K562 (cell line): Measurements from ENCODE around the gene LRRC37A3. TPM values are rescaled to one million over a fixed set of nuclear protein-coding genes. Genes with fewer than 3 reads are reported as not detected.
A peak's percentile ranks its signal among the peaks of the same experiment; 100 is the strongest.

ENCODE experiments used
- ATAC-seq: fragments of 200-7000 bp; cut with Tn5 transposase; 3 replicates; pipeline ENCODE4 v1.9.1; 2020; ENCODE audit warnings: moderate library complexity
- BruUV-seq: library from RNA; stranded (reverse); fragments of 400-500 nt; replicated peaks from 2 replicates; lab custom pipeline; 2021; lab: Mats Ljungman, UMichigan
- CTCF ChIA-PET: fragments of 300-600 bp; formaldehyde crosslinking; extraction: SDS; loops from one replicate; lab custom pipeline; 2021; ENCODE audit warnings: low intra/inter-chr PET ratio; lab: Yijun Ruan, JAX
- POLR2A ChIA-PET: fragments of 300-600, 350-650 bp; sonication (Branson Sonifier 250); formaldehyde crosslinking; extraction: SDS; loops from one replicate; lab custom pipeline; 2021; ENCODE audit warnings: antibody characterized with exemption, inconsistent platforms; lab: Yijun Ruan, JAX
- DNase-seq, 4 experiments: peaks; one replicate each; pipeline versions ENCODE4 v3.0.0 to v3.0.0-alpha.2; 2011 to 2018; ENCODE audit warnings: low spot score in 3 of 4, mixed read lengths in 3 of 4; ENCODE audit errors: extremely low read depth in 1 of 4
- FAIRE-seq: peaks from 2 replicates; lab custom pipeline; 2011; peaks lifted over from hg19 to GRCh38; lab: Jason Lieb, UNC
- H2AFZ ChIP-seq: 2 replicates; pipeline ENCODE4 v1.6.0; 2011; ENCODE audit warnings: low read depth, low read length, control low read depth, inconsistent platforms
- H3K27ac ChIP-seq: fragments of 200-600 bp; 3 replicates; pipeline ENCODE4 v1.8.0; 2011; ENCODE audit warnings: low read depth, mild to moderate bottlenecking, control low read depth, inconsistent platforms, low read length, moderate library complexity, mixed read lengths; ENCODE audit errors: extremely low read depth
- H3K27me3 ChIP-seq, 2 experiments: fragments of 300-600 bp in 1 of 2; 2 replicates in 1 of 2; 3 replicates in 1 of 2; pipeline versions ENCODE4 v1.6.0 to v1.8.0; 2011; ENCODE audit warnings: inconsistent platforms in 2 of 2, low read length in 2 of 2, mild to moderate bottlenecking in 1 of 2, mixed read lengths in 1 of 2, moderate library complexity in 1 of 2; ENCODE audit not compliant: control insufficient read depth in 2 of 2, insufficient read depth in 2 of 2
- H3K36me3 ChIP-seq: fragments of 300-600 bp; 3 replicates; pipeline ENCODE4 v1.8.0; 2011; ENCODE audit warnings: mild to moderate bottlenecking, low read length, inconsistent platforms; ENCODE audit not compliant: control insufficient read depth, insufficient read depth
- H3K4me1 ChIP-seq, 2 experiments: fragments of 200-600 bp in 1 of 2; replicated peaks in 1 of 2; 2 replicates in 1 of 2; 3 replicates in 1 of 2; pipeline versions ENCODE4 v1.5.1 to v1.8.0; 2011; ENCODE audit warnings: inconsistent platforms in 2 of 2, low read length in 2 of 2, mild to moderate bottlenecking in 1 of 2, mixed read lengths in 1 of 2, moderate library complexity in 1 of 2; ENCODE audit not compliant: control insufficient read depth in 2 of 2, insufficient read depth in 2 of 2
- H3K4me2 ChIP-seq: 2 replicates; pipeline ENCODE4 v1.6.1; 2011; ENCODE audit warnings: low read length, control low read depth, inconsistent platforms, mixed read lengths; ENCODE audit not compliant: insufficient read depth
- H3K4me3 ChIP-seq: fragments of 200-600 bp; sonication (generic), shearing (Covaris generic); 2 replicates; pipeline ENCODE4 v1.5.1; 2016; ENCODE audit warnings: control low read depth, inconsistent platforms
- H3K79me2 ChIP-seq: fragments of 200-600 bp; 3 replicates; pipeline ENCODE4 v1.8.0; 2011; ENCODE audit warnings: low read length, inconsistent platforms; ENCODE audit not compliant: control insufficient read depth, insufficient read depth
- H3K9ac ChIP-seq, 2 experiments: 2 replicates each; pipeline versions ENCODE4 v1.6.0 to v1.6.1; 2011; ENCODE audit warnings: low read depth in 2 of 2, low read length in 2 of 2, control low read depth in 1 of 2, inconsistent platforms in 1 of 2, mild to moderate bottlenecking in 1 of 2, mixed read lengths in 1 of 2; ENCODE audit not compliant: insufficient read depth in 1 of 2
- H3K9me1 ChIP-seq: one replicate; pipeline ENCODE4 v1.6.0; 2011; ENCODE audit warnings: inconsistent platforms, mild to moderate bottlenecking, low read length, moderate library complexity; ENCODE audit not compliant: control insufficient read depth, insufficient read depth
- H3K9me3 ChIP-seq: replicated peaks from 2 replicates; pipeline ENCODE4 v1.5.1; 2011; ENCODE audit warnings: low read depth, low read length, inconsistent platforms; ENCODE audit not compliant: control insufficient read depth, insufficient read depth
- H4K20me1 ChIP-seq: replicated peaks from 2 replicates; pipeline ENCODE4 v1.6.1; 2011; ENCODE audit warnings: low read length, inconsistent platforms, mixed read lengths; ENCODE audit not compliant: control insufficient read depth, insufficient read depth
- ARHGAP35 ChIP-seq: fragments of 450-650 bp; IDR thresholded peaks from 2 replicates; pipeline ENCODE4 v1.6.1; 2018; ENCODE audit not compliant: partially characterized antibody
- BRD9 ChIP-seq: fragments of 450-650 bp; IDR thresholded peaks from 2 replicates; pipeline ENCODE4 v1.6.1; 2018; ENCODE audit warnings: low read depth; ENCODE audit not compliant: partially characterized antibody
- GABPB2 ChIP-seq: fragments of 250-450 bp; sonication (Bioruptor Pico); conservative IDR thresholded peaks from 2 replicates; pipeline ENCODE4 v1.5.1; 2021; ENCODE audit warnings: mild to moderate bottlenecking
- KDM5B ChIP-seq: fragments of 200-600 bp; sonication (generic); IDR thresholded peaks from 2 replicates; pipeline ENCODE4 v1.6.1; 2012; ENCODE audit warnings: low read depth, mild to moderate bottlenecking, moderate library complexity, low read length, control low read depth, inconsistent platforms; ENCODE audit not compliant: insufficient replicate concordance
- KLF1 ChIP-seq: fragments of 450-650 bp; IDR thresholded peaks from 2 replicates; pipeline ENCODE4 v1.6.1; 2016; ENCODE audit warnings: missing genetic modification characterization, missing compliant biosample characterization
- KLF10 ChIP-seq: fragments of 250-450 bp; sonication (Bioruptor Pico); IDR thresholded peaks from 2 replicates; pipeline ENCODE4 v1.6.1; 2021; ENCODE audit warnings: matching md5 sums
- NR1H2 ChIP-seq: sonication (generic); formaldehyde crosslinking; IDR thresholded peaks from 2 replicates; pipeline ENCODE4 v1.4.0; 2020; ENCODE audit warnings: mild to moderate bottlenecking, missing genetic modification reagents
- PCBP2 ChIP-seq: fragments of 200-400 bp; formaldehyde crosslinking; IDR thresholded peaks from 2 replicates; pipeline ENCODE4 v1.6.1; 2018; ENCODE audit warnings: low read length, low read depth, mild to moderate bottlenecking, moderate library complexity; ENCODE audit not compliant: poor library complexity, severe bottlenecking
- POLR2B ChIP-seq: fragments of 450-650 bp; IDR thresholded peaks from 2 replicates; pipeline ENCODE4 v1.6.1; 2018; ENCODE audit warnings: low read depth; ENCODE audit not compliant: partially characterized antibody
- PRMT5 ChIP-seq: sonication (generic); formaldehyde crosslinking; IDR thresholded peaks from 2 replicates; pipeline ENCODE4 v1.5.0; 2020; ENCODE audit warnings: missing genetic modification reagents
- RB1 ChIP-seq: fragments of 450-650 bp; IDR thresholded peaks from 2 replicates; pipeline ENCODE4 v1.6.1; 2017; ENCODE audit warnings: low read depth, mild to moderate bottlenecking
- SETDB1 ChIP-seq: IDR thresholded peaks from one replicate; pipeline ENCODE4 v1.6.1; 2012; ENCODE audit warnings: low read length, control low read depth, inconsistent platforms
- SMAD3 ChIP-seq: fragments of 450-650 bp; formaldehyde crosslinking; conservative IDR thresholded peaks from 2 replicates; pipeline ENCODE4 v1.4.0; 2020; ENCODE audit warnings: mild to moderate bottlenecking
- THRB ChIP-seq: fragments of 450-650 bp; formaldehyde crosslinking; conservative IDR thresholded peaks from 2 replicates; pipeline ENCODE4 v1.4.0; 2022; ENCODE audit warnings: mild to moderate bottlenecking, missing genetic modification characterization
- TRIM28 ChIP-seq: fragments of 450-650 bp; IDR thresholded peaks from 2 replicates; pipeline ENCODE4 v1.6.1; 2017
- ZFX ChIP-seq: sonication (generic); formaldehyde crosslinking; IDR thresholded peaks from 2 replicates; pipeline ENCODE4 v1.8.0; 2022; ENCODE audit warnings: mild to moderate bottlenecking, missing genetic modification reagents, moderate library complexity
- ZNF124 ChIP-seq: sonication (generic); formaldehyde crosslinking; IDR thresholded peaks from 2 replicates; pipeline ENCODE4 v1.8.1; 2022; ENCODE audit warnings: missing genetic modification reagents
- ZNF408 ChIP-seq: fragments of 250-450 bp; sonication (Bioruptor Pico); IDR thresholded peaks from 2 replicates; pipeline ENCODE4 v1.4.0; 2020; ENCODE audit warnings: low read depth, mild to moderate bottlenecking, moderate library complexity
- ZNF707 ChIP-seq: fragments of 250-450 bp; sonication (Bioruptor Pico); conservative IDR thresholded peaks from 2 replicates; pipeline ENCODE4 v1.8.0; 2022; ENCODE audit warnings: inconsistent platforms, mild to moderate bottlenecking, moderate library complexity
- WGBS: fragments of 100-300 bp; shearing (Covaris generic); methylation state at CpG from one replicate; pipeline ENCODE4 v1.1.6; 2016; ENCODE audit warnings: low coverage, mixed read lengths; ENCODE audit not compliant: insufficient coverage; ENCODE audit errors: missing lambda C conversion rate; 5-methylcytosine and 5-hydroxymethylcytosine counted together
- in situ Hi-C: fragments of 300-500 bp; cut with MboI; formaldehyde crosslinking; loops from 4 replicates; pipeline ENCODE4 v1.15.0; 2018; ENCODE audit warnings: inconsistent platforms, mixed read lengths
- intact Hi-C: fragments of 100-400 bp; cut with micrococcal nuclease; formaldehyde crosslinking; loops from 2 replicates; pipeline ENCODE4 v1.14.2; 2022
- polyA plus RNA-seq, 8 experiments: library from polyadenylated mRNA; depleted of rRNA in 4 of 8; stranded (reverse) in 5 of 8; unstranded in 3 of 8; fragments of >200 nt; fragmentation: Nextera tagmentation in 2 of 8; fragmentation: Illumina TruSeq in 1 of 8; extraction: Ambion mirVana in 2 of 8; extraction: Trizol in 1 of 8; gene quantifications; 2 replicates each; pipeline versions ENCODE4 v1.2.1 to v1.2.3, GENCODE V29; 2011 to 2014; ENCODE audit warnings: inconsistent platforms in 1 of 8, missing spikeins in 1 of 8
- total RNA-seq, 7 experiments: library from RNA; depleted of rRNA in 6 of 7; stranded (reverse); fragments of >200 nt in 6 of 7; fragmentation: Illumina TruSeq in 2 of 7; extraction: Trizol in 2 of 7; gene quantifications; 2 replicates each; pipeline versions ENCODE4 v1.2.1 to v1.2.3, GENCODE V29; 2011 to 2021; ENCODE audit warnings: low replicate concordance in 1 of 7
- TF ChIP-seq, protein P1 (sequence below): fragments of 450-650 bp; conservative IDR thresholded peaks from 2 replicates; pipeline ENCODE4 v1.6.1; 2016; ENCODE audit warnings: missing genetic modification characterization, low read depth, mild to moderate bottlenecking, control low read depth, missing compliant biosample characterization
- TF ChIP-seq, protein P2 (sequence below): fragments of 450-650 bp; IDR thresholded peaks from 2 replicates; pipeline ENCODE4 v1.6.1; 2016; ENCODE audit warnings: missing biosample characterization, missing genetic modification characterization

The LRRC37A3 gene
- total and polyA plus RNA-seq, 9 of the 15 experiments (the other 6 are each of a cell fraction or from before 2014, with no cell fraction given): 0.14 to 5.9 (median 2.2) TPM

- peak overlapping the region; percentile 68 for H3K4me3 ChIP-seq
- 59% methylated on average over 9 of the region's 9 CpGs for WGBS
- H3K9me1 ChIP-seq: no peaks in the 10 kb centered on the region
- H3K27me3 ChIP-seq: no peaks in the 10 kb centered on the region
- no peaks in the 10 kb centered on the region for H4K20me1 ChIP-seq
- H3K79me2 ChIP-seq: peaks cover 7% of the 10 kb centered on the region; the same call in 2 of the 3 replicates
- H3K27ac ChIP-seq: peak overlapping the region; percentile 67; the same call in 2 of the 3 replicates
- FAIRE-seq (peak; percentile 40), ATAC-seq (peak; percentile 5), DNase-seq (no peak)
- no peaks in the 10 kb centered on the region for H3K36me3 ChIP-seq
- peaks cover 33 to 36% of the 10 kb centered on the region in 2 experiments for H3K4me1 ChIP-seq
- ChIA-PET POLR2A (interaction anchor here (0.8 to 1.8 kb wide), 3 partner anchors 18 to 54 kb away, joined by 3 to 4 read pairs (median 3); no protein-coding TSS in a partner anchor), CTCF (no interaction called here)
- BruUV-seq: no TSS peak
- peak overlapping the region; percentile 56 for H3K4me2 ChIP-seq
- intact Hi-C loops (no loop called here), in situ Hi-C loops (no loop called here)
- H2AFZ ChIP-seq: peak overlapping the region; percentile 64
- no peaks in the 10 kb centered on the region for H3K9me3 ChIP-seq
- peak overlapping the region; percentile 70 to 97; a peak in 2 of 4 replicates for H3K9ac ChIP-seq
- peak; percentile 56; the same call in 1 of the 2 replicates for TF ChIP-seq KLF1 (tag)
- TF ChIP-seq SETDB1: no peak
- TF ChIP-seq THRB (CRISPR knock-in tag): no peak
- no peak for TF ChIP-seq NR1H2 (CRISPR knock-in tag)
- TF ChIP-seq, protein P1, sequence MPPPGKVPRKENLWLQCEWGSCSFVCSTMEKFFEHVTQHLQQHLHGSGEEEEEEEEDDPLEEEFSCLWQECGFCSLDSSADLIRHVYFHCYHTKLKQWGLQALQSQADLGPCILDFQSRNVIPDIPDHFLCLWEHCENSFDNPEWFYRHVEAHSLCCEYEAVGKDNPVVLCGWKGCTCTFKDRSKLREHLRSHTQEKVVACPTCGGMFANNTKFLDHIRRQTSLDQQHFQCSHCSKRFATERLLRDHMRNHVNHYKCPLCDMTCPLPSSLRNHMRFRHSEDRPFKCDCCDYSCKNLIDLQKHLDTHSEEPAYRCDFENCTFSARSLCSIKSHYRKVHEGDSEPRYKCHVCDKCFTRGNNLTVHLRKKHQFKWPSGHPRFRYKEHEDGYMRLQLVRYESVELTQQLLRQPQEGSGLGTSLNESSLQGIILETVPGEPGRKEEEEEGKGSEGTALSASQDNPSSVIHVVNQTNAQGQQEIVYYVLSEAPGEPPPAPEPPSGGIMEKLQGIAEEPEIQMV (tag): 0 out of 2 replicates have a peak, but pooled peaks have one; percentile 5
- no peak for TF ChIP-seq ARHGAP35
- no peak for TF ChIP-seq KDM5B
- TF ChIP-seq PRMT5: no peak
- no peak for TF ChIP-seq ZNF408 (CRISPR knock-in tag)
- no peak for TF ChIP-seq ZNF707 (CRISPR knock-in tag)
- TF ChIP-seq KLF10 (CRISPR knock-in tag): no peak
- TF ChIP-seq, protein P2, sequence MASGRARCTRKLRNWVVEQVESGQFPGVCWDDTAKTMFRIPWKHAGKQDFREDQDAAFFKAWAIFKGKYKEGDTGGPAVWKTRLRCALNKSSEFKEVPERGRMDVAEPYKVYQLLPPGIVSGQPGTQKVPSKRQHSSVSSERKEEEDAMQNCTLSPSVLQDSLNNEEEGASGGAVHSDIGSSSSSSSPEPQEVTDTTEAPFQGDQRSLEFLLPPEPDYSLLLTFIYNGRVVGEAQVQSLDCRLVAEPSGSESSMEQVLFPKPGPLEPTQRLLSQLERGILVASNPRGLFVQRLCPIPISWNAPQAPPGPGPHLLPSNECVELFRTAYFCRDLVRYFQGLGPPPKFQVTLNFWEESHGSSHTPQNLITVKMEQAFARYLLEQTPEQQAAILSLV (tag): peak; percentile 24; the same call in 1 of the 2 replicates
- no peak for TF ChIP-seq ZNF124
- no peak for TF ChIP-seq POLR2B
- no peak for TF ChIP-seq RB1
- peak; percentile 59 for TF ChIP-seq BRD9
- TF ChIP-seq ZFX (CRISPR knock-in tag): no peak
- TF ChIP-seq GABPB2: no peak
- TF ChIP-seq PCBP2: no peak
- no peak for TF ChIP-seq SMAD3 (CRISPR knock-in tag)
- TF ChIP-seq TRIM28: no peak
These were observed 744 bp upstream of the LRRC37A3 start for GRCh38 chr17:64920026-64920418.
